Astrocyte (in vitro differentiated cells and primary cell): ENCODE results near the gene MAEA. TPM values are rescaled to one million over a fixed set of nuclear protein-coding genes. Genes with fewer than 3 reads are reported as not detected.

Experiments
- DNase-seq: peaks from one replicate; pipeline ENCODE4 v3.0.0-alpha.2; 2010; ENCODE audit warnings: low read depth
- FAIRE-seq: peaks from 2 replicates; lab custom pipeline; 2011; peaks lifted over from hg19 to GRCh38; lab: Jason Lieb, UNC
- H2AFZ ChIP-seq: 2 replicates; pipeline ENCODE4 v1.6.0; 2012; ENCODE audit warnings: low read depth, low read length, inconsistent platforms
- H3K27ac ChIP-seq: 2 replicates; pipeline ENCODE4 v1.5.1; 2011; ENCODE audit warnings: low read depth, low read length, inconsistent platforms
- H3K27me3 ChIP-seq: 2 replicates; pipeline ENCODE4 v1.6.0; 2011; ENCODE audit warnings: low read length, inconsistent platforms; ENCODE audit not compliant: insufficient read depth
- H3K36me3 ChIP-seq: 2 replicates; pipeline ENCODE4 v1.5.1; 2011; ENCODE audit warnings: low read length, inconsistent platforms; ENCODE audit not compliant: insufficient read depth
- H3K4me1 ChIP-seq: 2 replicates; pipeline ENCODE4 v1.5.1; 2011; ENCODE audit warnings: low read length, inconsistent platforms; ENCODE audit not compliant: insufficient read depth
- H3K4me2 ChIP-seq: 2 replicates; pipeline ENCODE4 v1.6.0; 2012; ENCODE audit warnings: low read length, inconsistent platforms
- H3K4me3 ChIP-seq: 2 replicates; pipeline ENCODE4 v1.5.1; 2011; ENCODE audit warnings: low read depth, mild to moderate bottlenecking, low read length, inconsistent platforms; ENCODE audit not compliant: insufficient read depth
- H3K79me2 ChIP-seq: 2 replicates; pipeline ENCODE4 v1.6.0; 2012; ENCODE audit warnings: mild to moderate bottlenecking, low read length, inconsistent platforms; ENCODE audit not compliant: insufficient read depth
- H3K9ac ChIP-seq: 2 replicates; pipeline ENCODE4 v1.6.0; 2012; ENCODE audit warnings: mild to moderate bottlenecking, low read length, inconsistent platforms
- H3K9me3 ChIP-seq: 2 replicates; pipeline ENCODE4 v1.5.1; 2012; ENCODE audit warnings: low read depth, mild to moderate bottlenecking, low read length, inconsistent platforms; ENCODE audit not compliant: insufficient read depth
- H4K20me1 ChIP-seq: 2 replicates; pipeline ENCODE4 v1.6.0; 2012; ENCODE audit warnings: low read length, inconsistent platforms; ENCODE audit not compliant: insufficient read depth
- H3K27ac Mint-ChIP-seq: one replicate; pipeline ENCODE4 v1.8.0; 2021; ENCODE audit warnings: mild to moderate bottlenecking, mixed read lengths; ENCODE audit not compliant: unreplicated experiment
- H3K27me3 Mint-ChIP-seq: one replicate; pipeline ENCODE4 v1.8.0; 2021; ENCODE audit warnings: low read depth, mixed read lengths; ENCODE audit not compliant: unreplicated experiment
- H3K36me3 Mint-ChIP-seq: one replicate; pipeline ENCODE4 v1.8.0; 2021; ENCODE audit warnings: low read depth, mixed read lengths; ENCODE audit not compliant: unreplicated experiment
- H3K4me1 Mint-ChIP-seq: one replicate; pipeline ENCODE4 v1.8.0; 2021; ENCODE audit warnings: low read depth, mixed read lengths; ENCODE audit not compliant: unreplicated experiment
- H3K4me3 Mint-ChIP-seq: one replicate; pipeline ENCODE4 v1.8.0; 2021; ENCODE audit warnings: mild to moderate bottlenecking, moderate library complexity, mixed read lengths; ENCODE audit not compliant: unreplicated experiment
- H3K9me3 Mint-ChIP-seq: one replicate; pipeline ENCODE4 v1.8.0; 2021; ENCODE audit warnings: mild to moderate bottlenecking, mixed read lengths; ENCODE audit not compliant: unreplicated experiment
- EZH2 ChIP-seq: IDR thresholded peaks from 2 replicates; pipeline ENCODE4 v1.6.1; 2012; ENCODE audit warnings: mild to moderate bottlenecking, low read length, inconsistent platforms; ENCODE audit not compliant: insufficient read depth
- total RNA-seq: library from RNA; stranded (reverse); gene quantifications from 2 replicates; pipeline ENCODE4 v1.2.1, GENCODE V29; 2021
- TF ChIP-seq, protein P1 (sequence below): IDR thresholded peaks from 2 replicates; pipeline ENCODE4 v1.5.1; 2011; ENCODE audit warnings: low read depth, mild to moderate bottlenecking, inconsistent platforms, low read length, moderate library complexity; ENCODE audit not compliant: insufficient read depth

Gene MAEA
- total RNA-seq, 1 donor from 2014 or later, result 79.3 TPM

GRCh38 chr4:1369479-1370079, 79.9 kb downstream of the MAEA start:
- Histone ChIP-seq H4K20me1 (no peaks in the 10 kb centered on the region), H3K27ac (no peak overlapping the region), H3K4me3 (no peak overlapping the region), H3K9ac (no peak overlapping the region), H2AFZ (no peak overlapping the region), H3K36me3 (no peaks in the 10 kb centered on the region), H3K9me3 (no peaks in the 10 kb centered on the region), H3K27me3 (no peaks in the 10 kb centered on the region), H3K79me2 (no peaks in the 10 kb centered on the region), H3K4me1 (no peaks in the 10 kb centered on the region), H3K4me2 (no peak overlapping the region)
- Mint-ChIP-seq H3K36me3 (peaks cover 25% of the 10 kb centered on the region), H3K9me3 (peaks cover 5% of the 10 kb centered on the region), H3K4me3 (no peak overlapping the region), H3K27ac (no peak overlapping the region), H3K4me1 (peaks cover 3% of the 10 kb centered on the region), H3K27me3 (no peaks in the 10 kb centered on the region)
- DNase-seq, result no peak
- TF ChIP-seq EZH2, result no peak
- TF ChIP-seq, protein P1, sequence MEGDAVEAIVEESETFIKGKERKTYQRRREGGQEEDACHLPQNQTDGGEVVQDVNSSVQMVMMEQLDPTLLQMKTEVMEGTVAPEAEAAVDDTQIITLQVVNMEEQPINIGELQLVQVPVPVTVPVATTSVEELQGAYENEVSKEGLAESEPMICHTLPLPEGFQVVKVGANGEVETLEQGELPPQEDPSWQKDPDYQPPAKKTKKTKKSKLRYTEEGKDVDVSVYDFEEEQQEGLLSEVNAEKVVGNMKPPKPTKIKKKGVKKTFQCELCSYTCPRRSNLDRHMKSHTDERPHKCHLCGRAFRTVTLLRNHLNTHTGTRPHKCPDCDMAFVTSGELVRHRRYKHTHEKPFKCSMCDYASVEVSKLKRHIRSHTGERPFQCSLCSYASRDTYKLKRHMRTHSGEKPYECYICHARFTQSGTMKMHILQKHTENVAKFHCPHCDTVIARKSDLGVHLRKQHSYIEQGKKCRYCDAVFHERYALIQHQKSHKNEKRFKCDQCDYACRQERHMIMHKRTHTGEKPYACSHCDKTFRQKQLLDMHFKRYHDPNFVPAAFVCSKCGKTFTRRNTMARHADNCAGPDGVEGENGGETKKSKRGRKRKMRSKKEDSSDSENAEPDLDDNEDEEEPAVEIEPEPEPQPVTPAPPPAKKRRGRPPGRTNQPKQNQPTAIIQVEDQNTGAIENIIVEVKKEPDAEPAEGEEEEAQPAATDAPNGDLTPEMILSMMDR, result no peak
- FAIRE-seq, result no peak

GRCh38 chr4:1370321-1371124, 80.8 kb downstream of the MAEA start:
- Histone ChIP-seq H2AFZ (no peak overlapping the region), H3K4me2 (no peak overlapping the region), H3K36me3 (no peaks in the 10 kb centered on the region), H3K27ac (no peak overlapping the region), H3K27me3 (no peaks in the 10 kb centered on the region), H3K4me1 (no peaks in the 10 kb centered on the region), H3K79me2 (no peaks in the 10 kb centered on the region), H3K9ac (no peak overlapping the region), H3K9me3 (no peaks in the 10 kb centered on the region), H3K4me3 (no peak overlapping the region), H4K20me1 (no peaks in the 10 kb centered on the region)
- Mint-ChIP-seq H3K4me1 (no peaks in the 10 kb centered on the region), H3K9me3 (peaks cover 5% of the 10 kb centered on the region), H3K4me3 (no peak overlapping the region), H3K27me3 (no peaks in the 10 kb centered on the region), H3K36me3 (peaks cover 25% of the 10 kb centered on the region), H3K27ac (no peak overlapping the region)
- TF ChIP-seq, protein P1, result no peak
- TF ChIP-seq EZH2, result no peak
- no peak for DNase-seq
- no peak for FAIRE-seq
